Fibroblast of the aortic adventitia (primary cell): ENCODE data around the gene BLTP3A. TPM values are rescaled to one million over a fixed set of nuclear protein-coding genes. Genes with fewer than 3 reads are reported as not detected.
A peak's percentile ranks its signal among the peaks of the same experiment; 100 is the strongest.

ENCODE experiments used
- DNase-seq: peaks from one replicate; pipeline ENCODE4 v3.0.0-alpha.2; 2010; ENCODE audit warnings: low read depth
- H3K4me3 ChIP-seq: 2 replicates; pipeline ENCODE4 v1.5.1; 2011; ENCODE audit warnings: low read depth, mild to moderate bottlenecking, control low read depth, low read length, moderate library complexity
- small RNA-seq: library from RNA; depleted of rRNA; stranded (forward); fragments of <200 nt; gene quantifications from one replicate; pipeline ENCODE3, GENCODE V24; 2012
- total RNA-seq: library from RNA; depleted of rRNA; stranded (reverse); fragments of >200 nt; gene quantifications from 2 replicates; pipeline ENCODE4 v1.2.3, GENCODE V29; 2012; ENCODE audit warnings: low replicate concordance
- TF ChIP-seq, protein P1 (sequence below): IDR thresholded peaks from 2 replicates; pipeline ENCODE4 v1.5.1; 2011; ENCODE audit warnings: mild to moderate bottlenecking, low read length, control low read depth, inconsistent platforms; ENCODE audit not compliant: insufficient read depth

BLTP3A gene
- total RNA-seq, 1 donor: 8.9 TPM

DNA sequence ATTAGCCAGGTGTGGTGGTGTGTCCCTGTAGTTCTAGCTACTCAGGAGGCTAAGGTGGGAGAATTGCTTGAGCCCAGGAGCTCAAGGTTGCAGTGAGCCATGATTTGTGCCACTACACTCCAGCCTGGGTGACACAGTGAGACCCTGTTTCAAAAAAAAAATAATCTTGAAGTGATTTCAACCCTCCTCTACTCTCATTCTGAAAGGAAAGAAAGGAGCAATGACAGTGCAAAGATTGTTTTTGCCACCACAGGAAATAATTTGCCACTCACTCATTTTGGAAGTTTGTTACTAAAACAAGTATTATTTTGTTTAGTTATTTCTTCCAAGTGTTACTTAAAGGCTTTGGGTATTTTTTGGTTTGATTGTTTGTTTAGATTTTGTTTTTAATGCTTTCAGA, 45.6 kb downstream of the BLTP3A start:
- H3K4me3 ChIP-seq: no peak overlapping the region
- TF ChIP-seq, protein P1, sequence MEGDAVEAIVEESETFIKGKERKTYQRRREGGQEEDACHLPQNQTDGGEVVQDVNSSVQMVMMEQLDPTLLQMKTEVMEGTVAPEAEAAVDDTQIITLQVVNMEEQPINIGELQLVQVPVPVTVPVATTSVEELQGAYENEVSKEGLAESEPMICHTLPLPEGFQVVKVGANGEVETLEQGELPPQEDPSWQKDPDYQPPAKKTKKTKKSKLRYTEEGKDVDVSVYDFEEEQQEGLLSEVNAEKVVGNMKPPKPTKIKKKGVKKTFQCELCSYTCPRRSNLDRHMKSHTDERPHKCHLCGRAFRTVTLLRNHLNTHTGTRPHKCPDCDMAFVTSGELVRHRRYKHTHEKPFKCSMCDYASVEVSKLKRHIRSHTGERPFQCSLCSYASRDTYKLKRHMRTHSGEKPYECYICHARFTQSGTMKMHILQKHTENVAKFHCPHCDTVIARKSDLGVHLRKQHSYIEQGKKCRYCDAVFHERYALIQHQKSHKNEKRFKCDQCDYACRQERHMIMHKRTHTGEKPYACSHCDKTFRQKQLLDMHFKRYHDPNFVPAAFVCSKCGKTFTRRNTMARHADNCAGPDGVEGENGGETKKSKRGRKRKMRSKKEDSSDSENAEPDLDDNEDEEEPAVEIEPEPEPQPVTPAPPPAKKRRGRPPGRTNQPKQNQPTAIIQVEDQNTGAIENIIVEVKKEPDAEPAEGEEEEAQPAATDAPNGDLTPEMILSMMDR: no peak
- no peak for DNase-seq

DNA sequence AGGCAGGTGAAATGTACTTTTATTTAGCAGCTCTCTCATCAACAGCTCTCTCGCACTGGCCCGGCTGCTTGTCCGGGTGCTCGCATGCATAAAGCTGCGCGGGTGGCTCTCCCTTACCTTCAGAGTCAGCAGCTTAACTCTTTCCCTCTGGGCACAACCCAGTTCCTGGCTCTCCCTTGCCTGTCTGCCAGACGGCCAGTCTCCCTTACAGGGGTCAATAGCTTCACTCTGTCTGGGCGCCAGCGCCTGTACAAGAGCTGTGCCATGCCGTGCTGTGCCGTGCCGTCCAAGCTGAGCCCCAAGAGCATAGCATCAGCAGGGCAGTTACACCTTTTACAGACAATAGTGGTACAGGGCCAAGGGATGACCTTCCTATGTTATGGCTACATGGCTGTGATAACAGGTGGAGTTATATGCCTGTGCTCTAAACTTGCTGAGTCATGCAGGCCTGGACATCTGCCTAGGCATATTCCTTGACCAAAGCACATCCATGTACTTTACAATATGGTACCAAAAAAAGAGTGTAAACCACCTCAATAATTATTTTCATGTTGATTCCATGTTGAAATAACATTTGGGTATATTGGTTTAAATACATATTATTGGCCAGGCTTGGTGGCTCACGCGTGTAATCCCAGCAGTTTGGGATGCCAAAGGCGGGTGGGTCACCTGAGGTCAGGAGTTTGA, 47.9 kb downstream of the BLTP3A start:
- TF ChIP-seq, protein P1: no peak
- no peak overlapping the region for H3K4me3 ChIP-seq
- DNase-seq: peak; percentile 4

Small RNA genes lying within 50 kb of the gene (small RNA-seq; reads per million reads assigned to genes)
- gene RF00019: not detected

Other genes with a start within 250 kb of the BLTP3A start
- gene SPDEF, start 235.8 kb upstream of the BLTP3A start, total RNA-seq: not detected in 2 replicates
- gene ILRUN, start 95.3 kb upstream of the BLTP3A start, total RNA-seq: 31.6 and 39.0 TPM in 2 replicates
- 23.7 and 73.5 TPM in 2 replicates for gene SNRPC, start 34.6 kb upstream of the BLTP3A start, total RNA-seq
- 14.1 and 19.3 TPM in 2 replicates for gene TAF11, start 96.0 kb downstream of the BLTP3A start, total RNA-seq
- 7.6 and 8.8 TPM in 2 replicates for gene ANKS1A, start 97.2 kb downstream of the BLTP3A start, total RNA-seq